Upper lobe of right lung (tissue), 1 donor: Measurements from ENCODE around the gene PEX11A. TPM values are rescaled to one million over a fixed set of nuclear protein-coding genes. Genes with fewer than 3 reads are reported as not detected.

Experiments
- ATAC-seq: fragments of 200-7000 bp; cut with Tn5 transposase; one replicate; pipeline ENCODE4 v1.9.1; 2020; ENCODE audit warnings: mild to moderate bottlenecking, moderate library complexity
- DNase-seq: peaks from one replicate; pipeline ENCODE4 v3.0.0-alpha.2; 2020
- H3K27ac ChIP-seq: fragments of 200-600 bp; one replicate; pipeline ENCODE4 v1.8.0; 2022
- H3K27me3 ChIP-seq: fragments of 200-600 bp; one replicate; pipeline ENCODE4 v1.8.0; 2022; ENCODE audit warnings: mild to moderate bottlenecking
- H3K36me3 ChIP-seq: fragments of 200-600 bp; one replicate; pipeline ENCODE4 v1.8.0; 2022
- H3K4me1 ChIP-seq: fragments of 200-600 bp; one replicate; pipeline ENCODE4 v1.8.0; 2022
- H3K4me3 ChIP-seq: fragments of 200-600 bp; one replicate; pipeline ENCODE4 v1.8.0; 2022; ENCODE audit warnings: mild to moderate bottlenecking
- H3K9me3 ChIP-seq: fragments of 200-600 bp; one replicate; pipeline ENCODE4 v1.8.0; 2022
- CTCF ChIP-seq: fragments of 200-600 bp; IDR thresholded peaks from one replicate; pipeline ENCODE4 v1.8.0; 2022; ENCODE audit warnings: antibody characterized with exemption
- intact Hi-C: fragments of 100-400 bp; cut with DNase I; formaldehyde crosslinking; loops from one replicate; pipeline ENCODE4 v1.11.0; 2022
- total RNA-seq: library from RNA; stranded (reverse); fragmentation: NEBNext Ultra II Directional; extraction: Animal tissue kit (Norgen Biotek cat#: 25700); gene quantifications from one replicate; pipeline ENCODE4 v1.2.1, GENCODE V29; 2021
- donor health status: DM: no; HTN: yes; CAD: no; lungs with severe emphysema.

PEX11A gene
- total RNA-seq, 1 donor from 2014 or later, result 9.1 TPM

GRCh38 chr15:89659295-89659694 is 31.3 kb downstream of the PEX11A start:
- no peak overlapping the region for H3K4me3 ChIP-seq
- peaks cover 13% of the 10 kb centered on the region for H3K27me3 ChIP-seq
- no peak for TF ChIP-seq CTCF
- no peak overlapping the region for H3K27ac ChIP-seq
- intact Hi-C loops, result no loop called here
- no peaks in the 10 kb centered on the region for H3K36me3 ChIP-seq
- ATAC-seq (no peak), DNase-seq (no peak)
- no peaks in the 10 kb centered on the region for H3K9me3 ChIP-seq
- H3K4me1 ChIP-seq, result peaks cover 10% of the 10 kb centered on the region

- Histone ChIP-seq H3K36me3 (no peaks in the 10 kb centered on the region), H3K27me3 (peaks cover 22% of the 10 kb centered on the region), H3K9me3 (no peaks in the 10 kb centered on the region), H3K27ac (no peak overlapping the region), H3K4me3 (no peak overlapping the region), H3K4me1 (peaks cover 6% of the 10 kb centered on the region)
- no peak for TF ChIP-seq CTCF
- DNase-seq (no peak), ATAC-seq (no peak)
- intact Hi-C loops, result no loop called here
Observed at GRCh38 chr15:89657686-89658200, 32.8 kb downstream of the PEX11A start.

GRCh38 chr15:89656116-89656815 is 34.3 kb downstream of the PEX11A start:
- no peak overlapping the region for H3K4me3 ChIP-seq
- intact Hi-C loops, result no loop called here
- no peaks in the 10 kb centered on the region for H3K4me1 ChIP-seq
- no peaks in the 10 kb centered on the region for H3K36me3 ChIP-seq
- no peak for DNase-seq
- no peak for ATAC-seq
- peaks cover 22% of the 10 kb centered on the region for H3K27me3 ChIP-seq
- no peak overlapping the region for H3K27ac ChIP-seq
- H3K9me3 ChIP-seq, result no peaks in the 10 kb centered on the region
- no peak for TF ChIP-seq CTCF

GRCh38 chr15:89654847-89655805 is 35.4 kb downstream of the PEX11A start, which contains the start of gene KIF7:
Gene KIF7, minus strand, starts transcription at chr15:89655467. Its CDS starts 2,537 bp downstream, at chr15:89652930.
- Histone ChIP-seq H3K27ac (no peak within 1 kb of the TSS), H3K4me1 (no peaks in the 10 kb centered on the region), H3K9me3 (no peaks in the 10 kb centered on the region), H3K27me3 (peaks cover 22% of the 10 kb centered on the region), H3K36me3 (no peaks in the 10 kb centered on the region), H3K4me3 (peak within 1 kb of the TSS; percentile 62)
- no peak for TF ChIP-seq CTCF
- no peak for DNase-seq
- intact Hi-C loops, result no loop called here
- peak; percentile 68 for ATAC-seq

GRCh38 chr15:89654301-89654761 is 36.2 kb downstream of the PEX11A start:
- intact Hi-C loops, result no loop called here
- no peak for ATAC-seq
- peak overlapping the region; percentile 62 for H3K4me3 ChIP-seq
- H3K36me3 ChIP-seq, result no peaks in the 10 kb centered on the region
- H3K9me3 ChIP-seq, result no peaks in the 10 kb centered on the region
- no peaks in the 10 kb centered on the region for H3K4me1 ChIP-seq
- no peak for DNase-seq
- no peak overlapping the region for H3K27ac ChIP-seq
- TF ChIP-seq CTCF, result no peak
- H3K27me3 ChIP-seq, result peaks cover 22% of the 10 kb centered on the region
